Stomach (tissue), 9 donors: ENCODE results near the gene CST7. TPM values are rescaled to one million over a fixed set of nuclear protein-coding genes. Genes with fewer than 3 reads are reported as not detected.

Experiments used
- DNase-seq, 2 donors: peaks; one replicate each; pipeline versions ENCODE4 v3.0.0 to v3.0.0-alpha.2; 2013 to 2019
- H3K27ac ChIP-seq, 5 donors: fragments of 200-600 bp in 4 of 5; sonication (generic) in 4 of 5; one replicate each; pipeline ENCODE4 v1.5.1; 2013 to 2019; ENCODE audit warnings: mild to moderate bottlenecking in 1 of 5, moderate library complexity in 1 of 5
- H3K27me3 ChIP-seq, 3 donors: fragments of 200-600 bp; sonication (generic); one replicate each; pipeline ENCODE4 v1.5.1; 2017 to 2019; ENCODE audit warnings: mixed run types in 1 of 3
- H3K36me3 ChIP-seq, 4 donors: fragments of 200-600 bp; sonication (generic); 1 replicate in 3 of 4; 2 replicates in 1 of 4; pipeline ENCODE4 v1.5.1; 2016 to 2019
- H3K4me1 ChIP-seq, 4 donors: fragments of 200-600 bp; sonication (generic); one replicate each; pipeline ENCODE4 v1.5.1; 2016 to 2019
- H3K4me3 ChIP-seq, 4 donors: fragments of 200-600 bp; sonication (generic) in 3 of 4; one replicate each; pipeline ENCODE4 v1.5.1; 2016 to 2019; ENCODE audit warnings: mild to moderate bottlenecking in 1 of 4
- H3K9me3 ChIP-seq, 4 donors: fragments of 200-600 bp; sonication (generic); one replicate each; pipeline ENCODE4 v1.5.1; 2016 to 2019
- CTCF ChIP-seq, 7 experiments: fragments of 450-650 bp in 4 of 7; fragments of 200-600 bp in 3 of 7; sonication (generic) in 3 of 7; IDR thresholded peaks; one replicate each; pipeline ENCODE4 v1.5.1; 2016 to 2019; ENCODE audit warnings: antibody characterized with exemption in 7 of 7, control low read depth in 2 of 7, mild to moderate bottlenecking in 1 of 7
- EP300 ChIP-seq: sonication (generic); formaldehyde crosslinking; IDR thresholded peaks from one replicate; pipeline ENCODE4 v1.6.1; 2017; ENCODE audit warnings: antibody characterized with exemption
- POLR2A ChIP-seq, 4 donors: fragments of 450-650 bp; IDR thresholded peaks; one replicate each; pipeline ENCODE4 v1.6.1; 2016; ENCODE audit warnings: antibody characterized with exemption in 4 of 4, control low read depth in 2 of 4, mild to moderate bottlenecking in 1 of 4, moderate library complexity in 1 of 4
- POLR2AphosphoS5 ChIP-seq, 3 donors: sonication (generic); formaldehyde crosslinking; IDR thresholded peaks; one replicate each; pipeline ENCODE4 v1.6.1; 2016; ENCODE audit warnings: antibody characterized with exemption in 3 of 3
- WGBS, 5 donors: extraction: QIAGEN DNeasy Blood & Tissue Kit in 3 of 5; methylation state at CpG; one replicate each; pipeline versions ENCODE4 v1.1.5 to v1.1.7; 2013 to 2018; 5-methylcytosine and 5-hydroxymethylcytosine counted together
- intact Hi-C: fragments of 100-400 bp; cut with DNase I; formaldehyde crosslinking; loops from one replicate; pipeline ENCODE4 v1.15.1; 2023; ENCODE audit warnings: low total_unique reads
- polyA plus RNA-seq, 3 donors: library from polyadenylated mRNA; stranded (reverse); fragments of 200-250 nt; gene quantifications; one replicate each; pipeline ENCODE4 v1.2.3, GENCODE V29; 2013
- total RNA-seq, 5 donors: library from RNA; depleted of rRNA; stranded (reverse); fragments of >200 nt; gene quantifications; one replicate each; pipeline versions ENCODE4 v1.1.0 to v1.2.3, GENCODE V29; 2014 to 2016
- donor health status: healthy with polysubstance abuse.
- donor health status: Bipolar disorder and iron deficiency.
- donor health status: healthy.

The CST7 gene
- total and polyA plus RNA-seq, 8 donors: 0.87 to 8.3 (median 2.5) TPM; not detected in 1

GRCh38 chr20:24970030-24970553 is 21.0 kb downstream of the CST7 start:
- intact Hi-C loops: no loop called here
- 95 to 98% (median 97%) methylated on average over 5 of the region's 5 CpGs for WGBS, 5 donors
- H3K4me3 ChIP-seq: no peak overlapping the region
- DNase-seq: no peak
- peaks cover 76 to 92% (median 88%) of the 10 kb centered on the region in 4 donors for H3K36me3 ChIP-seq
- H3K9me3 ChIP-seq: no peaks in the 10 kb centered on the region
- TF ChIP-seq POLR2AphosphoS5 (IDR thresholded peaks at IDR 0.05): no peak
- no peak for TF ChIP-seq EP300
- TF ChIP-seq POLR2A (IDR thresholded peaks at IDR 0.05): no peak
- no peak for TF ChIP-seq CTCF (IDR thresholded peaks at IDR 0.05)
- no peaks in the 10 kb centered on the region for H3K4me1 ChIP-seq
- no peak overlapping the region for H3K27ac ChIP-seq
- no peaks in the 10 kb centered on the region for H3K27me3 ChIP-seq

- WGBS, 5 donors: 88 to 95% (median 91%) methylated on average over 8 of the region's 8 CpGs
- H3K36me3 ChIP-seq: peaks cover 69 to 92% (median 81%) of the 10 kb centered on the region in 4 donors
- DNase-seq: no peak
Observed at GRCh38 chr20:24970754-24971153, 21.7 kb downstream of the CST7 start.

GRCh38 chr20:24971376-24972101 is 22.5 kb downstream of the CST7 start:
- intact Hi-C loops: no loop called here

More at GRCh38 chr20:24970754-24971153, 21.7 kb downstream of the CST7 start:
- TF ChIP-seq POLR2AphosphoS5 (IDR thresholded peaks at IDR 0.05) (no peak), POLR2A (IDR thresholded peaks at IDR 0.05) (no peak), EP300 (no peak), CTCF (IDR thresholded peaks at IDR 0.05) (no peak)
- H3K27ac ChIP-seq: no peak overlapping the region
- H3K27me3 ChIP-seq: no peaks in the 10 kb centered on the region
- no peaks in the 10 kb centered on the region for H3K4me1 ChIP-seq
- no peaks in the 10 kb centered on the region for H3K9me3 ChIP-seq
- H3K4me3 ChIP-seq: no peak overlapping the region
- intact Hi-C loops: no loop called here

GRCh38 chr20:24972341-24972740 is 23.3 kb downstream of the CST7 start:
- Histone ChIP-seq H3K36me3 (peaks cover 56 to 92% (median 79%) of the 10 kb centered on the region in 4 donors), H3K27me3 (no peaks in the 10 kb centered on the region), H3K4me3 (no peak overlapping the region), H3K9me3 (peaks cover 0 to 9% (median 5%) of the 10 kb centered on the region in 4 donors), H3K27ac (no peak overlapping the region), H3K4me1 (no peaks in the 10 kb centered on the region)
- WGBS, 5 donors: 71 to 100% (median 96%) methylated on average over 1 to 2 of the region's 2 CpGs
- DNase-seq: no peak
- TF ChIP-seq POLR2A (IDR thresholded peaks at IDR 0.05): no peak
- TF ChIP-seq EP300: no peak
- TF ChIP-seq POLR2AphosphoS5 (IDR thresholded peaks at IDR 0.05): no peak
- no peak for TF ChIP-seq CTCF (IDR thresholded peaks at IDR 0.05)
- intact Hi-C loops: no loop called here

More at GRCh38 chr20:24971376-24972101, 22.5 kb downstream of the CST7 start:
- H3K9me3 ChIP-seq: peaks cover 0 to 5% (median 3%) of the 10 kb centered on the region in 4 donors
- no peak overlapping the region for H3K27ac ChIP-seq
- H3K4me3 ChIP-seq: no peak overlapping the region
- WGBS, 5 donors: 85 to 90% (median 86%) methylated on average over 6 of the region's 6 CpGs
- no peaks in the 10 kb centered on the region for H3K4me1 ChIP-seq
- H3K27me3 ChIP-seq: no peaks in the 10 kb centered on the region
- peaks cover 64 to 92% (median 79%) of the 10 kb centered on the region in 4 donors for H3K36me3 ChIP-seq
- TF ChIP-seq EP300 (no peak), POLR2AphosphoS5 (IDR thresholded peaks at IDR 0.05) (no peak), POLR2A (IDR thresholded peaks at IDR 0.05) (no peak), CTCF (IDR thresholded peaks at IDR 0.05) (no peak)
- no peak for DNase-seq
